CD14-positive monocyte (primary cell): ENCODE data around the gene CD34. TPM values are rescaled to one million over a fixed set of nuclear protein-coding genes. Genes with fewer than 3 reads are reported as not detected.

ENCODE experiments used
- DNase-seq, 3 donors: peaks; one replicate each; pipeline ENCODE4 v3.0.0-alpha.2; 2011 to 2022
- H2AFZ ChIP-seq: 2 replicates; pipeline ENCODE4 v1.6.0; 2012; ENCODE audit warnings: mild to moderate bottlenecking, low read depth, low read length, inconsistent platforms; ENCODE audit not compliant: insufficient read depth, poor library complexity, severe bottlenecking
- H3K27ac ChIP-seq, 2 donors: 1 replicate in 1 of 2; 2 replicates in 1 of 2; pipeline ENCODE4 v1.5.1; 2012 to 2013; ENCODE audit warnings: low read length in 2 of 2, control low read depth in 1 of 2, inconsistent platforms in 1 of 2, low read depth in 1 of 2, mild to moderate bottlenecking in 1 of 2
- H3K27me3 ChIP-seq, 2 donors: one replicate each; pipeline versions ENCODE4 v1.6.0 to v1.6.1; 2011 to 2013; ENCODE audit warnings: low read length in 2 of 2; ENCODE audit not compliant: control insufficient read depth in 2 of 2, insufficient read depth in 2 of 2
- H3K36me3 ChIP-seq, 2 donors: replicated peaks in 1 of 2; 1 replicate in 1 of 2; 2 replicates in 1 of 2; pipeline versions ENCODE4 v1.5.1 to v1.6.1; 2012 to 2013; ENCODE audit warnings: low read length in 2 of 2, control low read depth in 1 of 2, inconsistent platforms in 1 of 2, mild to moderate bottlenecking in 1 of 2; ENCODE audit not compliant: insufficient read depth in 2 of 2, control insufficient read depth in 1 of 2
- H3K4me1 ChIP-seq, 2 donors: 1 replicate in 1 of 2; 2 replicates in 1 of 2; pipeline versions ENCODE4 v1.5.1 to v1.6.1; 2012 to 2013; ENCODE audit warnings: low read length in 2 of 2, control low read depth in 1 of 2, inconsistent platforms in 1 of 2, mild to moderate bottlenecking in 1 of 2, moderate library complexity in 1 of 2; ENCODE audit not compliant: insufficient read depth in 2 of 2, control insufficient read depth in 1 of 2
- H3K4me2 ChIP-seq: replicated peaks from 2 replicates; pipeline ENCODE3; 2012; ENCODE audit warnings: low read length, moderate library complexity, mild to moderate bottlenecking; ENCODE audit not compliant: poor library complexity, severe bottlenecking; ENCODE audit errors: extremely low read depth
- H3K4me3 ChIP-seq, 3 experiments: fragments of 200-600 bp in 1 of 3; sonication (generic) in 1 of 3; replicated peaks in 1 of 3; 1 replicate in 2 of 3; 2 replicates in 1 of 3; pipeline ENCODE4 v1.5.1; 2011 to 2013; ENCODE audit warnings: low read length in 3 of 3, mild to moderate bottlenecking in 3 of 3, control low read depth in 2 of 3, low read depth in 2 of 3, inconsistent platforms in 1 of 3, moderate library complexity in 1 of 3
- H3K79me2 ChIP-seq: 2 replicates; pipeline ENCODE4 v1.6.0; 2012; ENCODE audit warnings: mild to moderate bottlenecking, control low read depth, inconsistent platforms, low read length, moderate library complexity; ENCODE audit not compliant: insufficient read depth
- H3K9ac ChIP-seq: 2 replicates; pipeline ENCODE4 v1.6.0; 2017; ENCODE audit warnings: low read length, mild to moderate bottlenecking; ENCODE audit not compliant: insufficient read depth, poor library complexity, severe bottlenecking
- H3K9me3 ChIP-seq, 2 donors: replicated peaks in 1 of 2; 1 replicate in 1 of 2; 2 replicates in 1 of 2; pipeline versions ENCODE4 v1.5.1 to v1.6.1; 2012 to 2013; ENCODE audit warnings: low read length in 2 of 2, control low read depth in 1 of 2; ENCODE audit not compliant: control insufficient read depth in 1 of 2, insufficient read depth in 1 of 2
- H4K20me1 ChIP-seq: 2 replicates; pipeline ENCODE4 v1.6.0; 2012; ENCODE audit warnings: mild to moderate bottlenecking, low read length, control low read depth, moderate library complexity; ENCODE audit not compliant: insufficient read depth
- H3K27ac Mint-ChIP-seq, 7 donors: one replicate each; pipeline ENCODE4 v1.8.0; 2020; ENCODE audit warnings: mild to moderate bottlenecking in 7 of 7, mixed read lengths in 7 of 7, moderate library complexity in 6 of 7, inconsistent platforms in 2 of 7
- H3K27me3 Mint-ChIP-seq, 3 donors: one replicate each; pipeline ENCODE4 v1.8.0; 2021 to 2022; ENCODE audit warnings: low read depth in 3 of 3, mild to moderate bottlenecking in 3 of 3, mixed read lengths in 3 of 3, moderate library complexity in 3 of 3, inconsistent platforms in 1 of 3
- H3K36me3 Mint-ChIP-seq, 2 donors: one replicate each; pipeline ENCODE4 v1.8.0; 2020; ENCODE audit warnings: mixed read lengths in 2 of 2, inconsistent platforms in 1 of 2, mild to moderate bottlenecking in 1 of 2
- H3K4me1 Mint-ChIP-seq: one replicate; pipeline ENCODE4 v1.8.0; 2020; ENCODE audit warnings: mild to moderate bottlenecking, mixed read lengths
- H3K4me3 Mint-ChIP-seq, 2 donors: one replicate each; pipeline ENCODE4 v1.8.0; 2020; ENCODE audit warnings: mild to moderate bottlenecking in 2 of 2, mixed read lengths in 2 of 2, moderate library complexity in 1 of 2
- H3K9me3 Mint-ChIP-seq, 7 donors: one replicate each; pipeline ENCODE4 v1.8.0; 2020 to 2022; ENCODE audit warnings: mixed read lengths in 7 of 7, mild to moderate bottlenecking in 6 of 7, moderate library complexity in 6 of 7, inconsistent platforms in 2 of 7
- CTCF ChIP-seq: fragments of 200-600 bp; IDR thresholded peaks from one replicate; pipeline ENCODE4 v1.8.0; 2022; ENCODE audit warnings: antibody characterized with exemption, mild to moderate bottlenecking
- WGBS: methylation state at CpG from one replicate; pipeline ENCODE4 v1.1.5; 2013; ENCODE audit warnings: missing lambda C conversion rate; ENCODE audit not compliant: insufficient coverage; 5-methylcytosine and 5-hydroxymethylcytosine counted together
- intact Hi-C, 2 donors: fragments of 100-400 bp; cut with micrococcal nuclease; formaldehyde crosslinking; loops; one replicate each; pipeline versions ENCODE4 v1.15.0 to v1.15.1; 2023
- polyA plus RNA-seq, 3 donors: library from polyadenylated mRNA; depleted of rRNA in 1 of 3; unstranded in 2 of 3; stranded (reverse) in 1 of 3; fragments of 300-500 nt in 2 of 3; fragments of >200 nt in 1 of 3; fragmentation: Illumina TruSeq in 2 of 3; gene quantifications; 1 replicate in 2 of 3; 2 replicates in 1 of 3; pipeline ENCODE4 v1.2.3, GENCODE V29; 2012 to 2021

The CD34 gene
- polyA plus RNA-seq, 3 donors, result 0.03 TPM; not detected in 2

GRCh38 chr1:207876131-207876530, 34.8 kb downstream of the CD34 start:
- Mint-ChIP-seq H3K9me3 (peaks cover 0 to 1% (median 0%) of the 10 kb centered on the region in 7 donors), H3K4me3 (no peak overlapping the region), H3K36me3 (no peaks in the 10 kb centered on the region), H3K27ac (peak overlapping the region in 1 of 7 donors; percentile 21), H3K27me3 (peaks cover 0 to 3% (median 1%) of the 10 kb centered on the region in 3 donors), H3K4me1 (peaks cover 44% of the 10 kb centered on the region)
- no peaks in the 10 kb centered on the region for H3K79me2 ChIP-seq
- H3K27me3 ChIP-seq, result no peaks in the 10 kb centered on the region
- no peak for TF ChIP-seq CTCF
- peak overlapping the region; percentile 56 for H2AFZ ChIP-seq
- WGBS, result 58% methylated on average over 4 of the region's 4 CpGs
- intact Hi-C loops, result no loop called here
- H3K4me1 ChIP-seq, result peaks cover 27 to 32% of the 10 kb centered on the region in 2 donors
- DNase-seq, result no peak
- H3K4me2 ChIP-seq, result no peak overlapping the region
- no peaks in the 10 kb centered on the region for H3K9me3 ChIP-seq
- no peaks in the 10 kb centered on the region for H3K36me3 ChIP-seq
- no peak overlapping the region for H3K4me3 ChIP-seq
- H3K27ac ChIP-seq, result no peak overlapping the region
- no peaks in the 10 kb centered on the region for H4K20me1 ChIP-seq
- H3K9ac ChIP-seq, result no peak overlapping the region

- intact Hi-C loops, result no loop called here
- peak overlapping the region in 4 of 7 donors; percentile 55 to 83 (median 75) for H3K27ac Mint-ChIP-seq
- peak overlapping the region in 1 of 2 donors; percentile 11 for H3K4me3 Mint-ChIP-seq
- no peak for TF ChIP-seq CTCF
- H3K36me3 Mint-ChIP-seq, result no peaks in the 10 kb centered on the region
- no peak overlapping the region for H3K4me3 ChIP-seq
- H3K9me3 Mint-ChIP-seq, result peaks cover 0 to 1% (median 0%) of the 10 kb centered on the region in 7 donors
- H3K79me2 ChIP-seq, result no peaks in the 10 kb centered on the region
- no peak overlapping the region for H3K27ac ChIP-seq
- peaks cover 46% of the 10 kb centered on the region for H3K4me1 Mint-ChIP-seq
- H3K27me3 ChIP-seq, result no peaks in the 10 kb centered on the region
- no peaks in the 10 kb centered on the region for H3K36me3 ChIP-seq
- no peak overlapping the region for H3K9ac ChIP-seq
- no peak overlapping the region for H3K4me2 ChIP-seq
- H2AFZ ChIP-seq, result peak overlapping the region; percentile 56
- no peaks in the 10 kb centered on the region for H3K9me3 ChIP-seq
- H3K27me3 Mint-ChIP-seq, result peaks cover 0 to 3% (median 1%) of the 10 kb centered on the region in 3 donors
- H3K4me1 ChIP-seq, result peaks cover 29 to 32% of the 10 kb centered on the region in 2 donors
- DNase-seq, result peak in 2 of 3 donors; percentile 31 to 33
- WGBS, result 51% methylated on average over 4 of the region's 4 CpGs
- no peaks in the 10 kb centered on the region for H4K20me1 ChIP-seq
These were observed 35.4 kb downstream of the CD34 start for GRCh38 chr1:207875532-207875931.
